G401 (cell line): Measurements from ENCODE around the gene SPIN4. TPM values are rescaled to one million over a fixed set of nuclear protein-coding genes. Genes with fewer than 3 reads are reported as not detected.
"Not testable (repeated sequence)": the region's sequence is repeated elsewhere in the genome, so short reads cannot be mapped to it uniquely, and the experiment has no call there.

Source experiments
- DNase-seq: peaks from one replicate; pipeline ENCODE4 v3.0.0-alpha.2; 2015; ENCODE audit warnings: low spot score
- in situ Hi-C: cut with HindIII; loops from 2 replicates; pipeline ENCODE4 v1.10.0; 2016; ENCODE audit warnings: low sequenced_read_pairs, mixed read lengths
- total RNA-seq: library from RNA; depleted of rRNA; stranded (reverse); fragments of >200 nt; shearing (Covaris generic); gene quantifications from 2 replicates; pipeline ENCODE4 v1.2.3, GENCODE V29; 2014; rRNA removed

The SPIN4 gene
- total RNA-seq, result 5.5 and 6.7 TPM in 2 replicates

DNA sequence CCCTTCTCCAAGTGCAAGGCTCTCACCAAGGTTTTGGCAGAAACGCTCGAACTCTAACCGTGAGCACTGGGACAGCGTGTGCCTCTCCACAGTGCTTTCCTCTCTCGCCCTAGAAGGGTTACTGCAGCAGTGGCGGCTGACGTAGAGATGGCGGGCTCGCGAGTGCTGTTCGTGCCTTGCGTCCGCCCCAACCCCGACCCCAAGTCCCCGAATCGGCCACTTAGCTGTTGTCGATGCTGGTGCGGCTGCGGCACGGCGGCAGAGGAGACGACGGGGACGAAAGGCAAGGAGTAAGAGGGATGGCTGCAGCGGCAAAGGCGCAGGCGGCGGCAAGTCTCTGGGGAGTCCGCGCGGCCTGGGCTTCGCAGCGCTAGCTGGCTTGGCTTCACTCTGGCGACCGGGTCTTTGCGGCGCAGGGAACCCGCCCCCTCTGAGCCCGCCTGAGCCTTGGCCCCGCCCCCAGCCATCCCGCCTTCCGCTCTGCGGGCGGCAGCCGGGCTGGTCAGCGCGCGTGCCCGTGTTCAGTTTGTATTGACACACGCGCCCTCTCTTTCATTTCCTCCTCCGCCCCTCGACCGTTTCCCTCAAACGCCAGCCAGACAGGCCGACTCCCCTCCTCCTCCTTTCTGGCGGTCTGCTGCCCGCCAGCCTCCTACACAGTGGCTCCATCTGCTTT, at the start of gene SPIN4:
TSS of gene SPIN4 (minus strand) at position 392 of the 676 bp plus-strand sequence. CDS start 513 bp downstream, outside the sequence.
- in situ Hi-C loops, result no loop called here
- DNase-seq, result peak; percentile 73

DNA sequence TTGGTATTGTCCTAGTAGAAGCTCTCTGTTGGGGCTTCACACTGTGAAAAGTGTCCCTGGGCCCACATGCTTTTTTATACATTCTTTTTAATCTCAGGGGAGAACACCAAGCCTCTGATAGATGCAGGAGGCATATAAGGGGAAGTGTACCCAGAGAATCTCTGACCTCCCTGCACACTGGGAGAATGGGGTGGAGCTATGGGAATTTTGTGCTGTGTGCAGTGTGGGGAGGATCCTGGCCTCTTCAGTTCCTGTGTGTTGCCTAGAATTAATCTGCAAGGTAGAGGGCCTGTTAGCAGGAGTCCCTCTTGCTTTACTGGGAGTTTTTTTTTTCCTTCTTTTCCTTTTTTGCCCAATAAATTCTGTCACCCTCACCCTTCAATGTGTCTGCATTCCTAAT, 49.2 kb upstream of the SPIN4 start:
- in situ Hi-C loops, result no loop called here
- DNase-seq, result no peak

DNA sequence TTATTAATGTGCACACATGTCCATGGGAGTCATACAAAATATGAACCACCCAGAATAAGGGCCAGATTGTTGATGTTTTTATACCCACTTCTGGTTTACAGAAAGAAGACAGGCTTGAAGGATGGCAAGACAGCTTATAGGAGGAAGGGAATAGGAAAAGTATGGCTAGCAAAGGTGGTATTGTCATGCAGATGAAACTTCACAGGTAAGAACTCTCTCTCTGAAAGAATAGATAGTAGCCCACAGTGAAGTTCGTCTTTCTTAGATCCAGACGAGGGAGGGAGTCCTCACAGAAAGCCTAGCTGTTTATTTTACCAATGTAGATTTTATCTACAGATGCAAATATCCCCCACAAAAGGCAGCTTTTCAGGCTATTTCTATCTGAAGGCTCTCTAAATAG, 43.7 kb upstream of the SPIN4 start:
- no peak for DNase-seq
- in situ Hi-C loops, result no loop called here

DNA sequence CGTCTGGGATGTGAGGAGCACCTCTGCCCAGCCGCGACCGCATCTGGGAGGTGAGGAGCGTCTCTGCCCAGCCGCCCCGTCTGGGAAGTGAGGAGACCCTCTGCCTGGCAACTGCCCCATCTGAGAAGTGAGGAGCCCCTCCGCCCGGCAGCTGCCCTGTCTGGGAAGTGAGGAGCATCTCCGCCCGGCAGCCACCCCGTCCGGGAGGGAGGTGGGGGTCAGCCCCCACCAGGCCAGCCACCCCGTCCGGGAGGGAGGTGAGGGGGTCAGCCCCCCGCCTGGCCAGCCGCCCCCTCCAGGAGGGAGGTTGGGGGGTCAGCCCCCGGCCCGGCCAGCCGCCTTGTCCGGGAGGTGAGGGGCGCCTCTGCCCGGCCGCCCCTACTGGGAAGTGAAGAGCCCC, 42.0 kb upstream of the SPIN4 start:
- DNase-seq, in situ Hi-C loops: not testable (repeated sequence)

DNA sequence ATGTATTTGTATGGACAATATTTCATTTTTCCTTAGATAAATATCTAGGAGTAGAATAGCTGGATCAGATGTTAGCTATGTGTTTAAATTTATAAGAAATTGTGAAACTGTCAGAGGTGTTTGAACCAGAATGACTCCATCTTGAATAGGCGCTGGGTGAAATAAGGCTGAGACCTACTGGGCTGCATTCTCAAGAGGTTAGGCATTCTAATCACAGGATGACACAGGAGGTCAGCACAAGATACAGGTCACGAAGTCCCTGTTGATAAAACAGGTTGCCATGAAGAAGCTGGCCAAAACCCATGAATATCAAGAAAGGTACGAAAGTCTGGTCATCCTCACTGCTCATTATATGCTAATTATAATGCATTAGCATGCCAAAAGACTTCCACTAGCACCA, 36.3 kb upstream of the SPIN4 start:
- in situ Hi-C loops, result no loop called here
- no peak for DNase-seq

DNA sequence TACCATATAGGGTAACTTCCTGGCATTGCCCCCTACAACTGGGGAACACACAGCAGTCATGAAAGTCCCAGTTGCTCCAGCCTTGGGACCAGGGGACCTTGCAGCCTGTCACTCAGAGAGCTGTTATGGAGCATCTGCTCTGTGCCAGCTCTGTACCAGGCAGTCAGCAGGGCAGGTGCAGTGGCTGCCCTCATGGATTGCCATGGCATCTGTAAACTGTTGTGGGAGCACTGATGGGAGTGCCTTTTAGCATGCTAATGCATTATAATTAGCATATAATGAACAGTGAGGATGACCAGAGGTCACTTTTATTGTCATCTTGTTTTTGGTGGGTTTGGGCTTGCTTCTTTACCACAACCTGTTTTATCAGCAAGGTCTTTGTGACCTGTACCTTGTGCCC, 33.1 kb upstream of the SPIN4 start:
- DNase-seq, in situ Hi-C loops: not testable (repeated sequence)

DNA sequence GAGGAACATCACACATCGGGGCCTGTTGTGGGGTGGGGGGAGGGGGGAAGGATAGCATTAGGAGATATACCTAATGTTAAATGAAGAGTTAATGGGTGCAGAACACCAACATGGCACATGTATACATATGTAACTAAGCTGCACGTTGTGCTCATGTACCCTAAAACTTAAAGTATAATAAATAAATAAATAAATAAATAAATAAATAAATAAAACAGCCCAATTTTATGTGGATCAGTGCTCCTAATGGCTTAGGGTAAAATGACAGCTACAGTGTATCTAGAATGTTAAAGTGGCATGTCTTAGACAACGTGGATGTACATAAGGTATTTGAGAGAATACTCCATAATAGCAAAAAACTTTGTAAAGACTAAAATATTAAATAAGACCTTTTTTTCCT, 21.9 kb upstream of the SPIN4 start:
- DNase-seq, in situ Hi-C loops: not testable (repeated sequence)

DNA sequence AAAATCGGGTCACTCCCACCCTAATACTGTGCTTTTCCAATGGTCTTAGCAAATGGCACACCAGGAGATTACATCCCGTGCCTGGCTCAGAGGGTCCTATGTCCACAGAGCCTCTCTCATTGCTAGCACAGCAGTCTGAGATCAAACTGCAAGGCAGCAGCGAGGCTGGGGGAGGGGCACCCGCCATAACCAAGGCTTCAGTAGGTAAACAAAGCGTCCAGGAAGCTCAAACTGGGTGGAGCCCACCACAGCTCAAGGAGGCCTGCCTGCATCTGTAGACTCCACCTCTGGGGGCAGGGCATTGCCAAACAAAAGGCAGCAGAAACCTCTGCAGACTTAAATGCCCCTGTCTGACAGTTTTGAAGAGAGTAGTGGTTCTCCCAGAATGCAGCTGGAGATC, 16.6 kb upstream of the SPIN4 start:
- DNase-seq, in situ Hi-C loops: not testable (repeated sequence)

DNA sequence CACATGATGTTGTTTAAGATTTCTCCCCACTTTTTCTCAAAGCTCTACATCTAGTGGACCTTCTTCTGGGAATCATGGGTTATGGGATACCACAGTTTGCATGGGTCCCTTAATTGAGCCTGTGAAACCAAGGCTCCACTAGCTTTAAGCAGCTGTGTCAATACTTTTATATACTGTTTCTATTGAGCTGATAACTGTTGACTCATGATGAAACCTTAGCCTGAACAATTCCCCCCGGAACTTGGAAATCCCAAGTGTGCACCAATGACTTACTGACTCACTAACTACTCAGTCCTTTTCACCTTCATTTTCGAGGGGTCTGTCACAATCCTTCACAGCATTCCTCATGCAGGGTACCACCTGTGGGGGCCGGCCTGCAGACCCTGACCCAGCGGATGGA, 12.7 kb upstream of the SPIN4 start:
- DNase-seq, result no peak
- in situ Hi-C loops, result no loop called here

DNA sequence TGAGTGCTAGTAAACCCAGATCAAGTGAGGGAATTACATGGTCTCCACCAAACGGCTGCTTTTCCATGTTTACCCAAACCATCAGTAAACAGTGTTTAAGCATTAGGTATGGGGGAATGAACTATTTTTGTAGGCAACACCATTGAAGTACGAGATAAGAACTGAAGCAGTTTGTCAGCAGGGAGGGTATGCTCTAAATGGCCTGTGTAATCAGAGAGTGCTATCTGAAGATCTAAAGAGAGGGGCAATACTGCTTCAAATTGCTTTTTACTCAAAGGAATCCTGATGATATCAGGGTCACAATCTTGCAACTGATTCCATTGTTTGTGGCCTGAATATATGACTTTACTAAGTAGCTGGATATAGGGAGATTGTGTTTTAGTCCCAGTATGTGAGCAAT, 10.4 kb upstream of the SPIN4 start:
- DNase-seq, result no peak
- in situ Hi-C loops, result no loop called here

DNA sequence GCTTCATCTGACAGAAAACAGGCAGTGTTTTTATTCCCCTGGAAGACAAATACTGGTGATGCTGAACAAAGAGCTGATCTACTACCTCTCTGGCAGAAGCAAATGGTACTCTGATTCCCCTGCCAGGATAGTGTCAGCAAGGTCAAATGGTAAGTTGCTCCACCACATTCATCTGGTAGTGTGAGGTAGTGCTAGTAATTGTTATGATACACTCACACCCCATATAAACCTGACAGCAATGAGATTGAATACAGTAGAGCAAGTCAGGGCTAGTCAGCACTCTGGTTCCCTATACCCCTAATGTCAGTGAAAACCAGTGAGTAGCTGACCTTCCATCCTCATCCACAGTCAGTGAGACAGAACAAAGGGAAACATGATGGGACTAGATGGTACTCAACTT, 3.4 kb upstream of the SPIN4 start:
- DNase-seq, result no peak
- in situ Hi-C loops, result no loop called here

DNA sequence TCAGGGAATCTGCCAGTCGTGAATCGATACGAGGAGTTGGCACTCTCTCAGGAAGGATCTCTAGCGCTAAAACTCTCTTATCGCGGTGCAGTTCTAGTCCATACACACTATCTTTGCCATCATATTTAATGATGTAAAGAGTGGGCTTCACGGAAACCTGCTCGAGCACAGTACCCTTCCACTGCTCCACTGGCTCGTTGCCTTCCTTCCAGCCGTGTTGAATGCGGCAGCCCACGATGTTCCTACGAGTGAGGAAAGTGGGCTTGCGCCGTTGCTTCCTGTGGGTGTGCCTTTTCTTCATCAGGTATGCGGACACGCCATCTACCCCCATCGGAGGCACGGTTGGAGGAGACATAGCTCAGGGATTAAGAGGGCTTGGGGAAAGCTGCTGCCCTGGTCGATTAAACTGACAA, 661 bp downstream of the SPIN4 start:
- peak; percentile 22 for DNase-seq
- in situ Hi-C loops, result no loop called here

DNA sequence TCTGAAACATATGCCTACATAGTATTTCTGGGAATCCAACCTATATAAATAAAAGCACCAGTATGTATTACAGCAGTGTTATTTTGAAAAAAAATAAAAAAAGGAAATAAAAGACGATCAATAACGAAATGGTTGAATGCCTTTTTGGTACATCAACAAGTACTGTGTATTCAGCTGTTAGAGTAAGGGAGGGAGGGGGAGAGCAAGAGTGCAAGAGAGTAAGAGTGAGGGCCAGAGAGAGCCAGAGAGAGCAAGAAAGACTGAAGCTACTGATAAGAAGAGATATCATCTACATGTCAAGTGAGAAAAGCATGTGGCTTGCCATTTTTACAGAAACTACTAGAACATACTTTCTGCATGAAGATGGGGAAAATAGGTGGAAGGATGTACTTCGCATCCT, 1.8 kb downstream of the SPIN4 start:
- DNase-seq, result peak; percentile 6
- in situ Hi-C loops, result no loop called here

DNA sequence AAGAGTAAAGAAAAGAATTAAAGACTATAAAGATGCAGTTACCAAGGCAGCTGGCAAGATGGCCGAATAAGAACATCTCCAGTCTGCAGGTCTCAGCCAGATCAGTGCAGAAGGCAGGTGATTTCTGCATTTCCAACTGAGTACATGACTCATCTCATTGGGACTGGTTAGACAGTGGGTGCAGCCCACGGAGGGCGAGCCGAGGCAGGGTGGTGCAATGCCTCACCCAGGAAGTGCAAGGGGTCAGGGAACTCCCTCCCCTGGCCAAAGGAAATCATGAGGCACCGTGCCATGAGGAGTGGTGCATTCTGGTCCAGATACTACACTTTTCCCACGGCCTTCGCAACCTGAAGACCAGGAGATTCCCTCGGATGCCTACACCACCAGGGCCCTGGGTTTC, 20.5 kb downstream of the SPIN4 start:
- in situ Hi-C loops, result no loop called here
- DNase-seq, result no peak

DNA sequence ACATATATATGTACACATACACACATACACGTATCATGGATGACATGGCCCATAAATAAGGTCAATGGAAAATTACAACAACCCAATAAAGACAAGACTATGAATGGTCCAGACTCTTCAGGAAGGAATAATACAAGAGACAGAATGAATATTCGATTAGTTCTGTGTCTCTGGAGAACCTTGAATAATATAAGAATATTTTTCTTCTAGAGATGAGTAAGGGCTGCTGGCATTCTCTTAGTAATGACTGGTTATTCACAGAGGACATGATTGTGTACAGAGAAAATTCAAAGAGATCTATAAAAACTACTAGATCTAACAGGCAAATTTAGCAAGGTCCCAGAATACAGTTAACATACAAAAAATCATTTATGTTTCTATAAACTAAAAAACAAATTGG, 23.3 kb downstream of the SPIN4 start:
- no peak for DNase-seq
- in situ Hi-C loops, result no loop called here

DNA sequence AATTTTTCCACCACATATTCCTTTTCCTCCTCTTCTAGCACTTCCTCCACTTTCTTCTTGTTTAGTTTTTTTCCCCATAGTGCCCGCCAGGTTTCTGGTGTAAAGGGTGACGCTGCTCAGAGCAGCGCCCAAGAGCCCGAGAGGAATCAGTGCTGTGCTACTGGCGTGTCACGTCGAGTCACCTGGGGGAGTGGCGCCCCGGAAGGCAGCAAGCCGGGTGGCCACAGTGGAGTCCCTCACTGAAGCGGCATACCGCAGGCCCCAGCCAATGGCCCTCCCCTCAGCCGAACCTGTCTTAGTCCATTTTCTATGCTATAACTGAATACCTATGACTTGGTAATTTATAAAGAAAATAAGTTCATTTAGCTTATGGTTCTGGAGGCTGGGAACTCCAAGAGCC, 51.5 kb downstream of the SPIN4 start:
- DNase-seq, result no peak
- in situ Hi-C loops, result no loop called here
